Testis (tissue), 3 donors: ENCODE data around the gene AXIN1. TPM values are rescaled to one million over a fixed set of nuclear protein-coding genes. Genes with fewer than 3 reads are reported as not detected.

Source experiments
- DNase-seq: peaks from one replicate; pipeline ENCODE4 v3.0.0-alpha.2; 2019
- H3K27ac ChIP-seq, 2 donors: fragments of 200-600 bp; sonication (generic); one replicate each; pipeline ENCODE4 v1.5.1; 2019
- H3K27me3 ChIP-seq: fragments of 200-600 bp; sonication (generic); one replicate; pipeline ENCODE4 v1.5.1; 2019
- H3K36me3 ChIP-seq: fragments of 200-600 bp; sonication (generic); one replicate; pipeline ENCODE4 v1.5.1; 2017; ENCODE audit warnings: low read depth; ENCODE audit errors: missing control alignments
- H3K4me1 ChIP-seq: fragments of 200-600 bp; sonication (generic); one replicate; pipeline ENCODE4 v1.5.1; 2019
- H3K4me3 ChIP-seq, 2 donors: fragments of 200-600 bp; sonication (generic); one replicate each; pipeline ENCODE4 v1.5.1; 2017 to 2019
- H3K9me3 ChIP-seq: fragments of 200-600 bp; sonication (generic); one replicate; pipeline ENCODE4 v1.5.1; 2017
- POLR2A ChIP-seq: fragments of 450-650 bp; IDR thresholded peaks from one replicate; pipeline ENCODE4 v1.6.1; 2017; ENCODE audit warnings: antibody characterized with exemption, mild to moderate bottlenecking, moderate library complexity
- WGBS, 2 donors: methylation state at CpG; one replicate each; pipeline ENCODE4 v1.1.5; 2018; 5-methylcytosine and 5-hydroxymethylcytosine counted together
- intact Hi-C: fragments of 100-400 bp; cut with DNase I; formaldehyde crosslinking; loops from one replicate; pipeline ENCODE4 v1.15.1; 2023; ENCODE audit warnings: low total_unique reads
- polyA plus RNA-seq: library from polyadenylated mRNA; stranded (reverse); fragments of 350-450 nt; fragmentation: Illumina TruSeq; extraction: RNeasy Lipid Tissue Mini Kit (QIAGEN cat#74804); gene quantifications from one replicate; pipeline ENCODE4 v1.2.3, GENCODE V29; 2014; ENCODE audit warnings: low read depth, low replicate concordance; ENCODE audit not compliant: insufficient read depth
- total RNA-seq, 2 donors: library from RNA; depleted of rRNA; stranded (reverse); fragments of >200 nt; gene quantifications; one replicate each; pipeline ENCODE4 v1.2.3, GENCODE V29; 2016
- TF ChIP-seq, protein P1 (sequence below), 3 experiments: fragments of 450-650 bp in 2 of 3; fragments of 200-600 bp in 1 of 3; sonication (generic) in 1 of 3; IDR thresholded peaks; one replicate each; pipeline ENCODE4 v1.5.1; 2016 to 2019; ENCODE audit warnings: antibody characterized with exemption in 3 of 3, mild to moderate bottlenecking in 2 of 3, moderate library complexity in 1 of 3

AXIN1 gene
- total and polyA plus RNA-seq, 3 donors from 2014 or later, result 19.4 to 32.0 (median 30.6) TPM

DNA sequence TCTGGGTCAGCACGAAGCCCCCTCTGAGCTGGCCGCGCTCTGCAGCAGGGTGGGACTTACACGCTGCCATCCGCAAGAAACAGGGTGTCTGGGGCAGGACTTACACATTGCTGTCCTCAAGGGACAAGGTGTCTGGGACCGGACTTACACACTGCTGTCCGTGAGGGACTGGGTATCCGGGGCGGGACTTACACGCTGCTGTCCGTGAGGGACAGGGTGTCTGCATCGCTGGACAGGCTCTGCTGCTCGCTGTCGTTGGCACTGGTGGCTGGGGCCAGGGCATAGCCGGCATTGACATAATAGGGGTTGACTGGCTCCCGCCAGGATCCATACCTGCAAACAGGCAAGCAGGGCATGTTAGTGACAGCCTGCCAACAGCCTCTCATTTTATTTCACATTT, 38.2 kb downstream of the AXIN1 start:
- H3K27me3 ChIP-seq, result no peaks in the 10 kb centered on the region
- H3K4me1 ChIP-seq, result no peaks in the 10 kb centered on the region
- H3K4me3 ChIP-seq, result no peak overlapping the region
- no peak for TF ChIP-seq POLR2A
- TF ChIP-seq, protein P1, sequence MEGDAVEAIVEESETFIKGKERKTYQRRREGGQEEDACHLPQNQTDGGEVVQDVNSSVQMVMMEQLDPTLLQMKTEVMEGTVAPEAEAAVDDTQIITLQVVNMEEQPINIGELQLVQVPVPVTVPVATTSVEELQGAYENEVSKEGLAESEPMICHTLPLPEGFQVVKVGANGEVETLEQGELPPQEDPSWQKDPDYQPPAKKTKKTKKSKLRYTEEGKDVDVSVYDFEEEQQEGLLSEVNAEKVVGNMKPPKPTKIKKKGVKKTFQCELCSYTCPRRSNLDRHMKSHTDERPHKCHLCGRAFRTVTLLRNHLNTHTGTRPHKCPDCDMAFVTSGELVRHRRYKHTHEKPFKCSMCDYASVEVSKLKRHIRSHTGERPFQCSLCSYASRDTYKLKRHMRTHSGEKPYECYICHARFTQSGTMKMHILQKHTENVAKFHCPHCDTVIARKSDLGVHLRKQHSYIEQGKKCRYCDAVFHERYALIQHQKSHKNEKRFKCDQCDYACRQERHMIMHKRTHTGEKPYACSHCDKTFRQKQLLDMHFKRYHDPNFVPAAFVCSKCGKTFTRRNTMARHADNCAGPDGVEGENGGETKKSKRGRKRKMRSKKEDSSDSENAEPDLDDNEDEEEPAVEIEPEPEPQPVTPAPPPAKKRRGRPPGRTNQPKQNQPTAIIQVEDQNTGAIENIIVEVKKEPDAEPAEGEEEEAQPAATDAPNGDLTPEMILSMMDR (IDR thresholded peaks at IDR 0.05), result no peak
- H3K9me3 ChIP-seq, result no peaks in the 10 kb centered on the region
- DNase-seq, result no peak
- intact Hi-C loops, result no loop called here
- WGBS, 2 donors, result 92 to 93% methylated on average over 10 to 16 of the region's 16 CpGs
- H3K36me3 ChIP-seq, result no peaks in the 10 kb centered on the region
- H3K27ac ChIP-seq, result no peak overlapping the region

DNA sequence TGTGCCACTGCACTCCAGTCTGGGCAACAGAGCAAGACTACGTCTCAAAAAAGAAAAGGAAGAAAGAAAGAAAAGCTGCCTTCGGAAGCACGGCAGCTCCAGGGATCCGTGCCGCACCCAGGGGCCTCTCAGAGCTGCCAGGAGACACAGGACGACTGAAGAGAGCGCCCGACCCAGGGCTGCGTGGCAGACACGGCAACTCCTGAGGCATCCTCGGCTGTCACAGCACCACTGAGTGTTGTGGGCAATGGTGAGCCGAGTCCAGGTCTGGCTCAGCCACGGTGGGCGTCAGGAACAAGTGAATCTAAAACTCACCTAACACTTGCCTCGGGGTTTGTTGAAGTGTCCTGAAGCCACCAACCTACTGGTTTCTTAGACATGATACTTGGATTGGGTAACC, 40.8 kb downstream of the AXIN1 start:
- 93 to 97% methylated on average over 15 of the region's 15 CpGs for WGBS, 2 donors
- intact Hi-C loops, result no loop called here
- TF ChIP-seq, protein P1 (IDR thresholded peaks at IDR 0.05), result no peak
- no peak for TF ChIP-seq POLR2A
- no peak for DNase-seq
- Histone ChIP-seq H3K36me3 (no peaks in the 10 kb centered on the region), H3K4me1 (no peaks in the 10 kb centered on the region), H3K9me3 (no peaks in the 10 kb centered on the region), H3K27me3 (no peaks in the 10 kb centered on the region), H3K27ac (no peak overlapping the region), H3K4me3 (no peak overlapping the region)

DNA sequence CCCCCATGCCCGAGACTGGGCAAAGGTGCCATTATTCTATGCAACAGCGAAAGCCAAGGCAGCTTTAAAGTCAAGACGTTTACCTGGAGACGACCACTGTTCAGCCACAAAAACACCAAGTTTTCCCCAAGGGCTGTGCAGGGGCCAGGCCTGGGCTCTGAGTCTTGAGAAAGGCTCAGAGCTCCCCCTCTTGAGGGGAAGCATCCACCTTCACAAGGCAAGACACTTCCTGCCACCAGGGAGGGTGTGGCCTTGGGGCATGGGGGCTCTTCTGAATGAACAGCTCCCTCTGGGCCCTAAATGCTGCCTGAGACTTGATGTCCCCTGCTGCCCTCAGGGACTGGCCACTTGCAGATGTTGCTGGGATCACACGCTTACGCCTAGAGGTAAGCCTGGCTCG, 43.0 kb downstream of the AXIN1 start:
- Histone ChIP-seq H3K4me3 (no peak overlapping the region), H3K27me3 (no peaks in the 10 kb centered on the region), H3K36me3 (no peaks in the 10 kb centered on the region), H3K4me1 (peaks cover 6% of the 10 kb centered on the region), H3K27ac (no peak overlapping the region), H3K9me3 (no peaks in the 10 kb centered on the region)
- intact Hi-C loops, result no loop called here
- DNase-seq, result no peak
- TF ChIP-seq, protein P1 (IDR thresholded peaks at IDR 0.05), result no peak
- WGBS, 2 donors, result 90 to 92% methylated on average over 6 to 7 of the region's 7 CpGs

DNA sequence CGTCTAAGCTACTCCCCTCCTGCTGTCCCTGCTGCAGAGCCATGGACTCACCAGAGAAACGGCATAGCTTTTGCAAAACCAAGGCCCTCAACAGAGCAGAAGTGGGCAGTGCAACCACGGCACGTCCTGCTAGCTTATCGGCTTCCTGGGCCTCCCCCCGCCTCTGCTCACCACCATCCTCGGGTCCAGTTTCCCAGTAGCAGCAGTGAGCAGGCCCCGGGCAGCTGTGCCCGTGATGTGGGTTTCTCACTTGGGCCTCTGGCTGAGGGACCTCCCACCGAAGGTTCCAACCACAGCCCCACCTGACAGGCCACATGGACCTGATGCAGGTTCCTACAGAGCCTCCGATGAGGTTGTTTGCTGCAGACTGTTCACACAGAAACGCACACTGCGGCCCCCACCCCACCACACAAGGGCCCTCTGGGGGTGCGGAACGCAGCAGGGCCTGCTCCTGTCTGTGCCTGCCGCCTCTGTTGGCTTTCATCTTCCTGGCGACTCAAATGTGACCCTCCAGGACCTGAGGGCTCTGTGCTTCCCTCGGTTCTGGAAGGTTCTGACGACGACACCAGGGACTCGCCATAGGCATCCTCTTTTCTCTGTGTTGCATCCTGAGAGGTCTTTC, 44.7 kb downstream of the AXIN1 start:
- Histone ChIP-seq H3K27ac (no peak overlapping the region), H3K4me1 (peaks cover 6% of the 10 kb centered on the region), H3K27me3 (no peaks in the 10 kb centered on the region), H3K36me3 (no peaks in the 10 kb centered on the region), H3K4me3 (no peak overlapping the region), H3K9me3 (no peaks in the 10 kb centered on the region)
- TF ChIP-seq, protein P1 (IDR thresholded peaks at IDR 0.05), result no peak
- TF ChIP-seq POLR2A, result no peak
- DNase-seq, result no peak
- WGBS, 2 donors, result 88 to 93% methylated on average over 20 to 21 of the region's 21 CpGs
- intact Hi-C loops, result no loop called here

DNA sequence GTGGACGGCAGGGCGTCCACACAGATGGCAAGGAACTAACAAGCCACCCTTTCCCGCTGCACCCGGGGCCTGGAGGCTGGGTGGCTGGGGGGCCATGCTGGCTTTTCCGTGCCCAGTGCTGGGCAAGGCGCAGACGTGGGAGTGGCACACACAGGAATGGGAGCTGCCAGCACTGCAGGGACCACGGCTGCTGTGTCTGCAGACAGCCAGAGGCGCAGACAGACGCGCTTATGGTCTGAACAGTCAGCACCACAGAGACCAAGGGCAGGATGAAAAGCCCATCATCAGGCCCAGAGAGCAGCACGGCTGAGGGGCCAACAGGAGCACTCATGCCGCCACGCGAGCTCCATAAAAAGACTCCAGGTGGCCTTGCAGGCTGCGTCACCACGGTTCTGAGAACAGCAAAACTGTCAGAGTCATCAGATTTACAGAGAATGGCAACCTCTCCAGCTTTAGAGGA, 45.6 kb downstream of the AXIN1 start:
- DNase-seq, result no peak
- no peak for TF ChIP-seq POLR2A
- TF ChIP-seq, protein P1 (IDR thresholded peaks at IDR 0.05), result no peak
- Histone ChIP-seq H3K4me1 (peaks cover 6% of the 10 kb centered on the region), H3K27me3 (no peaks in the 10 kb centered on the region), H3K36me3 (no peaks in the 10 kb centered on the region), H3K27ac (no peak overlapping the region), H3K9me3 (no peaks in the 10 kb centered on the region), H3K4me3 (no peak overlapping the region)
- WGBS, 2 donors, result 70 to 71% methylated on average over 6 to 17 of the region's 17 CpGs
- intact Hi-C loops, result no loop called here
